Sigmoid colon (tissue), 4 donors: ENCODE measurements around the gene MLPH.
A peak's percentile ranks its signal among the peaks of the same experiment; 100 is the strongest.

Experiments
- POLR2AphosphoS5 ChIP-seq, 4 donors: sonication (generic); formaldehyde crosslinking; IDR thresholded peaks; one replicate each; pipeline ENCODE4 v1.6.1; 2017; ENCODE audit warnings: antibody characterized with exemption in 4 of 4
- TF ChIP-seq, protein P1 (sequence below), 4 experiments: fragments of 450-650 bp in 3 of 4; fragments of 200-600 bp in 1 of 4; IDR thresholded peaks; one replicate each; pipeline ENCODE4 v1.5.1; 2016 to 2019; ENCODE audit warnings: antibody characterized with exemption in 4 of 4, mild to moderate bottlenecking in 3 of 4, moderate library complexity in 2 of 4

DNA sequence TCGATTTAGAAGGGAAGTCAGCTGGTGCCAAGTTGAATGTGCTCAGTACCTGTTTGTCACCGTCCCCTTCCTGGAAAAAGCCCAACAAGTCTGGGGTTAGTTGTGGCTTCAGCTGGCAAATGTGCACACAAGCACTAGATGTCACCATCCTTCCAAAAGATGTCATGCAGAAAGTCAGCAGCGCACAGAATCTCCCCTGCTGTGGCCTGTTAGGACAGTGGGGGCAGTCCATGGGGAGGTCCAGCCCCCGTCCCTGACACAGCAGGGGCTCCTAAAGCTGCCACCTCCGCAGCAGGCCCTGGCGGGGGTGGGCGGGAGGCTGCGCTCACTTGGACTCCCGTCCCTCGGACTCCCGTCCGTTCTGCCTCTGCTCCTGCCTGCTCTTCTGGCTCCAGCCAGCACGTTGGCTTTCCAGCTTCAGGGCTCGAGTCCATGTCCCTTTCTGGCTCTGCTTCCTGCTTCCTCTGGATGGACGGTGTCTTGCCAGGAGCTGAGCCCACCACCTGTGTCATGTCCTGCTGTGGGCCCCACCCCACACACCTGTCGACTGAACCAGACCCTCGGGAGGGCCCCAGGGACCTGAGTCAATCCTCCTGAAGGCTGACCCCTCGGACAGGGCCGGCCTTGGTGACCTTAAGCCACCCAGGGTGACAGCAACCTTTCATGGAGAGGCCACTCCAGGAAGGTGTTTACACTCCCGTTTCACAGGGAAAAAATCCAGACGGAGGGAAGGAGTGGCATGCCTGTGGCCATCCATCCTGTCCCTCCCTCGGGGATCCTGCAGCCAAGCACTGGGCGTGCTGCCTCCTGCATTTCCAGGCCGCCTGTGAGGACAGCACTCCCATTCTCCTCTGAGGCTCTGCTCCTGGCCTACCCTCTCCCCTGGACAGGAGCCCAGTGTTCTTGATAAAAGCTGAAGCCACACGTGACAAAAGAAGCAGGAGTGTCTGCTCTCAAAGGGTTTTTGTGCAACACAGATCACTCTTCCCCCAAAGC, 95.0 kb downstream of the MLPH start:
- TF ChIP-seq, protein P1, sequence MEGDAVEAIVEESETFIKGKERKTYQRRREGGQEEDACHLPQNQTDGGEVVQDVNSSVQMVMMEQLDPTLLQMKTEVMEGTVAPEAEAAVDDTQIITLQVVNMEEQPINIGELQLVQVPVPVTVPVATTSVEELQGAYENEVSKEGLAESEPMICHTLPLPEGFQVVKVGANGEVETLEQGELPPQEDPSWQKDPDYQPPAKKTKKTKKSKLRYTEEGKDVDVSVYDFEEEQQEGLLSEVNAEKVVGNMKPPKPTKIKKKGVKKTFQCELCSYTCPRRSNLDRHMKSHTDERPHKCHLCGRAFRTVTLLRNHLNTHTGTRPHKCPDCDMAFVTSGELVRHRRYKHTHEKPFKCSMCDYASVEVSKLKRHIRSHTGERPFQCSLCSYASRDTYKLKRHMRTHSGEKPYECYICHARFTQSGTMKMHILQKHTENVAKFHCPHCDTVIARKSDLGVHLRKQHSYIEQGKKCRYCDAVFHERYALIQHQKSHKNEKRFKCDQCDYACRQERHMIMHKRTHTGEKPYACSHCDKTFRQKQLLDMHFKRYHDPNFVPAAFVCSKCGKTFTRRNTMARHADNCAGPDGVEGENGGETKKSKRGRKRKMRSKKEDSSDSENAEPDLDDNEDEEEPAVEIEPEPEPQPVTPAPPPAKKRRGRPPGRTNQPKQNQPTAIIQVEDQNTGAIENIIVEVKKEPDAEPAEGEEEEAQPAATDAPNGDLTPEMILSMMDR (IDR thresholded peaks at IDR 0.05): peak; percentile 28 to 49 (median 32)
- TF ChIP-seq POLR2AphosphoS5 (IDR thresholded peaks at IDR 0.05): peak; percentile 13 to 50 (median 29)
